Measurements from ENCODE around the gene PLXDC2.

Gene PLXDC2

GRCh38 chr10:19931894-19932590, 115.8 kb downstream of the PLXDC2 start (continued):
- TF ChIP-seq HOXD13 (CRISPR knock-in tag; IDR thresholded peaks at IDR 0.05; ENCODE audit: borderline replicate concordance) (no peak), ZNF529 (tag by site-specific recombination; IDR thresholded peaks at IDR 0.05; ENCODE audit: insufficient replicate concordance) (no peak), ZSCAN5A (tag by site-specific recombination; IDR thresholded peaks at IDR 0.05) (no peak), ZNF214 (tag by site-specific recombination; IDR thresholded peaks at IDR 0.05; ENCODE audit: borderline replicate concordance) (no peak), REPIN1 (tag by site-specific recombination; IDR thresholded peaks at IDR 0.05; ENCODE audit: low read depth) (no peak), ZNF133 (tag by site-specific recombination; IDR thresholded peaks at IDR 0.05) (no peak), ZFHX2 (tag by site-specific recombination; conservative IDR thresholded peaks at IDR 0.05) (no peak)
- TF ChIP-seq, protein P1, sequence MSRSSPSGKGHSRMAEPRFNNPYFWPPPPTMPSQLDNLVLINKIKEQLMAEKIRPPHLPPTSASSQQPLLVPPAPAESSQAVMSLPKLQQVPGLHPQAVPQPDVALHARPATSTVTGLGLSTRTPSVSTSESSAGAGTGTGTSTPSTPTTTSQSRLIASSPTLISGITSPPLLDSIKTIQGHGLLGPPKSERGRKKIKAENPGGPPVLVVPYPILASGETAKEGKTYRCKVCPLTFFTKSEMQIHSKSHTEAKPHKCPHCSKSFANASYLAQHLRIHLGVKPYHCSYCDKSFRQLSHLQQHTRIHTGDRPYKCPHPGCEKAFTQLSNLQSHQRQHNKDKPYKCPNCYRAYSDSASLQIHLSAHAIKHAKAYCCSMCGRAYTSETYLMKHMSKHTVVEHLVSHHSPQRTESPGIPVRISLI (tag by site-specific recombination; IDR thresholded peaks at IDR 0.05), result no peak
- TF ChIP-seq, protein P2, sequence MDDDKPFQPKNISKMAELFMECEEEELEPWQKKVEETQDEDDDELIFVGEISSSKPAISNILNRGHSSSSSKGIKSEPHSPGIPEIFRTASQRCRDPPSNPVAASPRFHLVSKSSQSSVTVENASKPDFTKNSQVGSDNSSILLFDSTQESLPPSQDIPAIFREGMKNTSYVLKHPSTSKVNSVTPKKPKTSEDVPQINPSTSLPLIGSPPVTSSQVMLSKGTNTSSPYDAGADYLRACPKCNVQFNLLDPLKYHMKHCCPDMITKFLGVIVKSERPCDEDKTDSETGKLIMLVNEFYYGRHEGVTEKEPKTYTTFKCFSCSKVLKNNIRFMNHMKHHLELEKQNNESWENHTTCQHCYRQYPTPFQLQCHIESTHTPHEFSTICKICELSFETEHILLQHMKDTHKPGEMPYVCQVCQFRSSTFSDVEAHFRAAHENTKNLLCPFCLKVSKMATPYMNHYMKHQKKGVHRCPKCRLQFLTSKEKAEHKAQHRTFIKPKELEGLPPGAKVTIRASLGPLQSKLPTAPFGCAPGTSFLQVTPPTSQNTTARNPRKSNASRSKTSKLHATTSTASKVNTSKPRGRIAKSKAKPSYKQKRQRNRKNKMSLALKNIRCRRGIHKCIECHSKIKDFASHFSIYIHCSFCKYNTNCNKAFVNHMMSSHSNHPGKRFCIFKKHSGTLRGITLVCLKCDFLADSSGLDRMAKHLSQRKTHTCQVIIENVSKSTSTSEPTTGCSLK (tag by site-specific recombination; IDR thresholded peaks at IDR 0.05), result no peak

DNA sequence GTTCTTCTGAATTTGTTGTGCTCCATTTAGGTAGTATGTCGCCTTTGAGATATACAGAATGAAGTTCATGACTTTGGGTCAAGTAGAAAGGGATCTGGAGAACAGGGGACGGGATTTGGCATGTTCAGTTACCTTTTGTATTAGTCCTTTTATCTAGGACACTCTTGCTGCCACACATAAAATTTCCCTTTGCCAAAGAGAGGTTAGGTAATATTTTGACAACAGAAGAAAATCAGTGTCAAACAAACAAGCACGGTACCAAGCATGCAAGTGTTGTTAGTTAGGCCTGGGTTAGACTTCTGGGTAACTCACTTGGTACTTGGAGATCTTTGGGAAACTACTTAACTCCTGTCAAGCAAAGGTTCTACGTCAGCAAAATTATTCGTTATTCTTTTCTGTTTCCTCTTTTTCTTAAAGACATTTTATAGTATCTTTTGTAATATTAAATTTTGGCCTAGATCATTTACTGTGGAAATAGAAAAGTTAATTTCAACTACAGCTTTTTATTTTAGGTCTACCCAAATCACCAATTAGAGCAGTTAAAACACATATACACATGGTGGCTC, 116.7 kb downstream of the PLXDC2 start:
- H3K4me3 ChIP-seq (ENCODE audit: low read depth, low read length), result no peak overlapping the region
- POLR2A ChIA-PET, result no interaction called here
- no peaks in the 10 kb centered on the region for H3K9me3 ChIP-seq (ENCODE audit: control insufficient read depth, insufficient read depth, low read depth, low read length)
- H3K4me1 ChIP-seq (ENCODE audit: control insufficient read depth, insufficient read depth, low read length), result peaks cover 7% of the 10 kb centered on the region
- no peaks in the 10 kb centered on the region for H3K36me3 ChIP-seq (ENCODE audit: control insufficient read depth in 2 of 2, insufficient read depth in 1 of 2, low read length in 2 of 2)
- TF ChIP-seq SALL2 (tag by site-specific recombination; IDR thresholded peaks at IDR 0.05; ENCODE audit: borderline replicate concordance) (no peak), ZNF585B (tag by site-specific recombination; IDR thresholded peaks at IDR 0.05) (no peak), ZNF426 (tag by site-specific recombination; IDR thresholded peaks at IDR 0.05) (no peak), ZNF112 (tag by site-specific recombination; IDR thresholded peaks at IDR 0.05) (no peak), ZNF777 (tag by site-specific recombination; IDR thresholded peaks at IDR 0.05; ENCODE audit: borderline replicate concordance) (no peak), REST (tag by site-specific recombination; IDR thresholded peaks at IDR 0.05) (no peak), ELK4 (IDR thresholded peaks at IDR 0.05; ENCODE audit: borderline replicate concordance, low read depth, low read length) (no peak), ZNF341 (tag by site-specific recombination; IDR thresholded peaks at IDR 0.05; ENCODE audit: low read depth) (no peak), ZXDB (tag by site-specific recombination; IDR thresholded peaks at IDR 0.05) (no peak), ZSCAN16 (tag by site-specific recombination; IDR thresholded peaks at IDR 0.05) (no peak), SP2 (tag by site-specific recombination; IDR thresholded peaks at IDR 0.05) (no peak)
- TF ChIP-seq, protein P3, sequence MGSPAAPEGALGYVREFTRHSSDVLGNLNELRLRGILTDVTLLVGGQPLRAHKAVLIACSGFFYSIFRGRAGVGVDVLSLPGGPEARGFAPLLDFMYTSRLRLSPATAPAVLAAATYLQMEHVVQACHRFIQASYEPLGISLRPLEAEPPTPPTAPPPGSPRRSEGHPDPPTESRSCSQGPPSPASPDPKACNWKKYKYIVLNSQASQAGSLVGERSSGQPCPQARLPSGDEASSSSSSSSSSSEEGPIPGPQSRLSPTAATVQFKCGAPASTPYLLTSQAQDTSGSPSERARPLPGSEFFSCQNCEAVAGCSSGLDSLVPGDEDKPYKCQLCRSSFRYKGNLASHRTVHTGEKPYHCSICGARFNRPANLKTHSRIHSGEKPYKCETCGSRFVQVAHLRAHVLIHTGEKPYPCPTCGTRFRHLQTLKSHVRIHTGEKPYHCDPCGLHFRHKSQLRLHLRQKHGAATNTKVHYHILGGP (tag by site-specific recombination; IDR thresholded peaks at IDR 0.05), result no peak
- CTCF ChIA-PET, result no interaction called here
- H3K27ac ChIP-seq (ENCODE audit: extremely low read depth, low read depth, low read length), result no peak overlapping the region
